ENCODE data around the gene TFCP2L1.
A peak's percentile ranks its signal among the peaks of the same experiment; 100 is the strongest.
"Not testable (repeated sequence)": the region's sequence is repeated elsewhere in the genome, so short reads cannot be mapped to it uniquely, and the experiment has no call there.

TFCP2L1 gene

DNA sequence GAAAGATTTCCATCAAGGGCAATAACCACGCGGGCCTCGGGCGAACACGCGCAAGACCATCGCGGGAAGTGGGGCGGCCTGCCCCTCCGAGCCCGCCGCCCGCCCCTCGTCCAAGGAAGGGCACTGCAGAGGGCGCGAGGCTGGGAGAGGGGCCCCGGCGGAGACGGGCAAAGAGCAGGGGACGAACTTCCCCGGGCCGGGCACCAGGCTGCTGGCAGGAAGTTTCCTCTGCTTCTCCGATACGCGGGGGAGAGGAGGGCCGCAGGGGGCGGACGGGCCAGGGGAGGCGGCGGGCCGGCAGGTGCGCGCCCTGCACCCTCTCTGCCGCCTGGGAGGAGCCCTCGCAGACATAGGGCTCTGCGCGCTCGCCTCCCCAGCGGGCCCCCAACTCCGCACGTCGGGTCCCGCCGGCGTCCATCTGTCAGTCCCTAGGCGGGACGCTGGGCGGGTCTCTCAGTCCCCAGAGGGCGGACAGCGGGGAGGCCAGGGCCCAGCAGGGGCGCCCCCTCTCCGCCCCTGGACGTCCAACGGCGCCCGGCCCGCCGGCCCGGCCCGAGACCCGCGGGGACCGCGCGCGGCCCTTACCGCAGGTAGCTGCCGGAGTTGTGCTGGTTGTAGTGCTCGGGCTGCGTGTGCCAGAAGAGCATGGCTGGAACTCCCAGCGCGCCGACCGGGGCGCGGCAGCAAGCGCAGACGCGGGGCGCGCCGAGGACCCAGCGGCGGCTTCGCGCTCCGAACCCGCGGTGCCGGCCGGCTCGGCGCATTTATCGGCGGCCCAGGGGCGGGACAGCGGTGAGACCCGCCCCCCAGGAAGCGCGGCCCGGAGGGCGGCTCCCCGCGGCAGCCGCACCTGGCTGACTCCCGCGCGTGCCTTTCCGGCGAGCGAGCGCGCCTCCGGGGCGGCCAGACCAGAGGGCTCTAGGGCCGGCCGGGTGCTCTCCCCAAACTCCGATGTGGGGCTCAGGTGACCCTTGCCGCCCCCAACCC is at the start of gene TFCP2L1:
TFCP2L1 (minus strand) TSS at position 740 of the 987 bp plus-strand sequence; CDS start at position 647, 93 bp downstream.
- H3K4me1 ChIP-seq (ENCODE audit: control insufficient read depth, insufficient read depth, low read length): no peaks in the 10 kb centered on the region; the same call in 1 of the 2 replicates
- H3K36me3 ChIP-seq (ENCODE audit: control insufficient read depth, insufficient read depth, low read length): no peaks in the 10 kb centered on the region
- H3K4me3 ChIP-seq (ENCODE audit: low read length): peak within 1 kb of the TSS; percentile 35; the same call in 1 of the 2 replicates
- no peak within 1 kb of the TSS for H3K27ac ChIP-seq (ENCODE audit: low read length)
- WGBS (ENCODE audit: insufficient coverage, insufficient read length): no CpG with 5 or more reads among the region's 119 CpGs
- peak; percentile 20 for DNase-seq (ENCODE audit: low read depth, low spot score)
- no peaks in the 10 kb centered on the region for H3K9me3 ChIP-seq (ENCODE audit: control insufficient read depth, insufficient read depth, low read length)
- H3K27me3 ChIP-seq (ENCODE audit: control insufficient read depth, insufficient read depth, low read length): peaks cover 9% of the 10 kb centered on the region

- no peaks in the 10 kb centered on the region; the same call in 1 of the 2 replicates for H3K4me1 ChIP-seq (ENCODE audit: control insufficient read depth, insufficient read depth, low read length)
- H3K9me3 ChIP-seq (ENCODE audit: control insufficient read depth, insufficient read depth, low read length): no peaks in the 10 kb centered on the region
- no peak overlapping the region for H3K4me3 ChIP-seq (ENCODE audit: low read length)
- no peaks in the 10 kb centered on the region for H3K27me3 ChIP-seq (ENCODE audit: control insufficient read depth, insufficient read depth, low read length)
- H3K36me3 ChIP-seq (ENCODE audit: control insufficient read depth, insufficient read depth, low read length): no peaks in the 10 kb centered on the region
- DNase-seq (ENCODE audit: low read depth, low spot score): no peak
- WGBS (ENCODE audit: insufficient coverage, insufficient read length): no CpG with 5 or more reads among the region's 12 CpGs
- H3K27ac ChIP-seq (ENCODE audit: low read length): no peak overlapping the region
Observed at GRCh38 chr2:121333834-121334558, 49.0 kb upstream of the TFCP2L1 start.

- Histone ChIP-seq H3K4me3 (ENCODE audit: low read length) (no peak overlapping the region), H3K4me1 (ENCODE audit: control insufficient read depth, insufficient read depth, low read length) (no peaks in the 10 kb centered on the region; the same call in 1 of the 2 replicates), H3K9me3 (ENCODE audit: control insufficient read depth, insufficient read depth, low read length) (no peaks in the 10 kb centered on the region), H3K36me3 (ENCODE audit: control insufficient read depth, insufficient read depth, low read length) (no peaks in the 10 kb centered on the region), H3K27ac (ENCODE audit: low read length) (no peak overlapping the region), H3K27me3 (ENCODE audit: control insufficient read depth, insufficient read depth, low read length) (no peaks in the 10 kb centered on the region)
- no peak for DNase-seq (ENCODE audit: low read depth, low spot score)
- no CpG with 5 or more reads among the region's 17 CpGs for WGBS (ENCODE audit: insufficient coverage, insufficient read length)
Observed at GRCh38 chr2:121333231-121333630, 48.2 kb upstream of the TFCP2L1 start.

DNA sequence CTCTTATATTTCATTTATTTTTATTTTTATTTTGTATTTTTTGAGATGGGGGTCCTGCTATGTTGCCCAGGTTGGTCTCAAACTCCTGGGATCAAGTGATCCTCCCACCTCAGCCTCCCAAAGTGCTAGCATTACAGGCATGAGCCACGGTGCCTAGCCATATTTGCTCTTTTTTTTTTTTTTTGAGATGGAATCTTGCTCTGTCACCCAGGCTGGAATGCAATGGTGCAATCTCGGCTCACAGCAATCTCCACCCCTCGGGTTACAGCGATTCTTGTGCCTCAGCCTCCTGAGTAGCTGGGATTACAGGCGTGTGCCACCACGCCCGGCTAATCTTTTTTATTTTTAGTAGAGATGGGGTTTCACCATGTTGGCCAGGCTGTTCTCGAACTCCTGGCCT is 46.3 kb upstream of the TFCP2L1 start:
- not testable (repeated sequence) for DNase-seq (ENCODE audit: low read depth, low spot score); H3K36me3 ChIP-seq (ENCODE audit: control insufficient read depth, insufficient read depth, low read length); H3K27me3 ChIP-seq (ENCODE audit: control insufficient read depth, insufficient read depth, low read length); H3K4me1 ChIP-seq (ENCODE audit: control insufficient read depth, insufficient read depth, low read length); H3K9me3 ChIP-seq (ENCODE audit: control insufficient read depth, insufficient read depth, low read length); H3K27ac ChIP-seq (ENCODE audit: low read length); H3K4me3 ChIP-seq (ENCODE audit: low read length)
- no CpG with 5 or more reads among the region's 8 CpGs for WGBS (ENCODE audit: insufficient coverage, insufficient read length)

DNA sequence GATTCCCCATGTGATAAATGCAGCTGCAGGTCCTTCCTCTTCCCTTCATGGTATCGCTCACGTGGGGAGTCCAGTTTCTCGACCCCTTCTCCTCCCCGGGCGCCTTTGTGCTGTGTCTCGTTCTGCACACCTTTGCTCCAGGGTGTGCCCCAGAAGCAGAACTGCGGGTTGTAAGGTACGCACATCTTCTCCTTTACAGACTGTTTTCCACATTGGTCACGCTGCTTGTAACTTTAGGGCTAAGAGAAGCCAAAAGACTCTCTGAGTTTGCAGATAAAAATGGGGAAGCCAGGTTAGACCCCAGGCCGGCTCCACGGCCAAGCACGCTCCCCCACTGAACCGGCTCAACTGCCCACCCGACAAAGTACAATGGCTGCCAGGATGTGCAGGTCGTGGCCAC is 45.9 kb upstream of the TFCP2L1 start:
- WGBS (ENCODE audit: insufficient coverage, insufficient read length): no CpG with 5 or more reads among the region's 15 CpGs
- no peak for DNase-seq (ENCODE audit: low read depth, low spot score)

GRCh38 chr2:121329786-121330185 is 44.8 kb upstream of the TFCP2L1 start:
- H3K4me3 ChIP-seq (ENCODE audit: low read length): no peak overlapping the region
- H3K27me3 ChIP-seq (ENCODE audit: control insufficient read depth, insufficient read depth, low read length): no peaks in the 10 kb centered on the region
- no peaks in the 10 kb centered on the region for H3K36me3 ChIP-seq (ENCODE audit: control insufficient read depth, insufficient read depth, low read length)
- no peaks in the 10 kb centered on the region for H3K4me1 ChIP-seq (ENCODE audit: control insufficient read depth, insufficient read depth, low read length)
- H3K9me3 ChIP-seq (ENCODE audit: control insufficient read depth, insufficient read depth, low read length): no peaks in the 10 kb centered on the region
- no CpG with 5 or more reads among the region's 6 CpGs for WGBS (ENCODE audit: insufficient coverage, insufficient read length)
- no peak for DNase-seq (ENCODE audit: low read depth, low spot score)
- H3K27ac ChIP-seq (ENCODE audit: low read length): no peak overlapping the region

More for the DNA sequence above, 45.9 kb upstream of the TFCP2L1 start:
- Histone ChIP-seq H3K36me3 (ENCODE audit: control insufficient read depth, insufficient read depth, low read length) (no peaks in the 10 kb centered on the region), H3K27me3 (ENCODE audit: control insufficient read depth, insufficient read depth, low read length) (no peaks in the 10 kb centered on the region), H3K27ac (ENCODE audit: low read length) (no peak overlapping the region), H3K9me3 (ENCODE audit: control insufficient read depth, insufficient read depth, low read length) (no peaks in the 10 kb centered on the region), H3K4me3 (ENCODE audit: low read length) (no peak overlapping the region), H3K4me1 (ENCODE audit: control insufficient read depth, insufficient read depth, low read length) (no peaks in the 10 kb centered on the region)

- Histone ChIP-seq H3K4me1 (ENCODE audit: control insufficient read depth, insufficient read depth, low read length) (no peaks in the 10 kb centered on the region), H3K9me3 (ENCODE audit: control insufficient read depth, insufficient read depth, low read length) (no peaks in the 10 kb centered on the region), H3K36me3 (ENCODE audit: control insufficient read depth, insufficient read depth, low read length) (no peaks in the 10 kb centered on the region), H3K4me3 (ENCODE audit: low read length) (no peak overlapping the region), H3K27ac (ENCODE audit: low read length) (no peak overlapping the region), H3K27me3 (ENCODE audit: control insufficient read depth, insufficient read depth, low read length) (no peaks in the 10 kb centered on the region)
- WGBS (ENCODE audit: insufficient coverage, insufficient read length): no CpG with 5 or more reads among the region's 8 CpGs
- no peak for DNase-seq (ENCODE audit: low read depth, low spot score)
Observed at GRCh38 chr2:121326628-121327027, 41.6 kb upstream of the TFCP2L1 start.

DNA sequence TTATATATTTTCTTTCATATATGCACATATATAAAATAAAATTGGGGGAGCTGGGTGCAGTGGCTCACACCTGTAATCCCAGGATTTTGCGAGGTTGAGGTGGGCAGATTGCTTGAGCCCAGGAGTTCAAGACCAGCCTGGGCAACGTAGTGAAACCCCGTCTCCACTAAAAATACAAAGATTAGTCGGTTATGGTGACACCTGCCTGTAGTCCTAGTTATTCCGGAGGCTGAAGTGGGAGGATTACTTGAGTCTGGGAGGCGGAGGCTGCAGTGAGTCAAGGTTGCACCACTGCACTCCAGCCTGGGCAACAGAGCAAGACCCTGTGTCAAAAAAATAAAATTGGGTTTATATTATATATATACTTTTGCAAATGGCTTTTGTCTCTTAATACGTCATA is 39.6 kb upstream of the TFCP2L1 start:
- H3K4me3 ChIP-seq (ENCODE audit: low read length): no peak overlapping the region
- WGBS (ENCODE audit: insufficient coverage, insufficient read length): no CpG with 5 or more reads among the region's 7 CpGs
- no peak overlapping the region for H3K27ac ChIP-seq (ENCODE audit: low read length)
- H3K9me3 ChIP-seq (ENCODE audit: control insufficient read depth, insufficient read depth, low read length): no peaks in the 10 kb centered on the region
- DNase-seq (ENCODE audit: low read depth, low spot score): no peak
- H3K27me3 ChIP-seq (ENCODE audit: control insufficient read depth, insufficient read depth, low read length): no peaks in the 10 kb centered on the region
- H3K4me1 ChIP-seq (ENCODE audit: control insufficient read depth, insufficient read depth, low read length): no peaks in the 10 kb centered on the region
- no peaks in the 10 kb centered on the region for H3K36me3 ChIP-seq (ENCODE audit: control insufficient read depth, insufficient read depth, low read length)

DNA sequence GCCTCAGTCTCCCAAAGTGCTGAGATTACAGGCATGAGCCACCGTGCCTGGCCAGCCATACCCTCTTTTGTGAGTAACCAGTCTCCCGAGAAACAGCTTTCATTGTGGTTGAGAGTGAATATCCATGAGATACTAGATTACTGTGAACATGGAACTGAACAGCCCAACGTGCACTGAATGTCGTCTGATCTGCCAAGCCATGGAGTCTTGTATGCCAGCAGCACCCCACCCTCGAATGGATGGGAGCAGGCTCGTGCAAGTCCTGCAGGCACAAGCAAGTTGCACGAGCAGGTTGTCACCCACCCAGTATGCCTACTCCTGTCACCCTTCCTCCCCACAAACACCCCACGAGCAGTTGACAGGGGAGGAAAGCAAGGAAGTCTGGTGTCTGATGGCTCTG is 36.5 kb upstream of the TFCP2L1 start:
- Histone ChIP-seq H3K9me3 (ENCODE audit: control insufficient read depth, insufficient read depth, low read length) (no peaks in the 10 kb centered on the region), H3K4me3 (ENCODE audit: low read length) (no peak overlapping the region), H3K36me3 (ENCODE audit: control insufficient read depth, insufficient read depth, low read length) (no peaks in the 10 kb centered on the region), H3K27me3 (ENCODE audit: control insufficient read depth, insufficient read depth, low read length) (no peaks in the 10 kb centered on the region), H3K4me1 (ENCODE audit: control insufficient read depth, insufficient read depth, low read length) (no peaks in the 10 kb centered on the region), H3K27ac (ENCODE audit: low read length) (no peak overlapping the region)
- WGBS (ENCODE audit: insufficient coverage, insufficient read length): no CpG with 5 or more reads among the region's 8 CpGs
- no peak for DNase-seq (ENCODE audit: low read depth, low spot score)

DNA sequence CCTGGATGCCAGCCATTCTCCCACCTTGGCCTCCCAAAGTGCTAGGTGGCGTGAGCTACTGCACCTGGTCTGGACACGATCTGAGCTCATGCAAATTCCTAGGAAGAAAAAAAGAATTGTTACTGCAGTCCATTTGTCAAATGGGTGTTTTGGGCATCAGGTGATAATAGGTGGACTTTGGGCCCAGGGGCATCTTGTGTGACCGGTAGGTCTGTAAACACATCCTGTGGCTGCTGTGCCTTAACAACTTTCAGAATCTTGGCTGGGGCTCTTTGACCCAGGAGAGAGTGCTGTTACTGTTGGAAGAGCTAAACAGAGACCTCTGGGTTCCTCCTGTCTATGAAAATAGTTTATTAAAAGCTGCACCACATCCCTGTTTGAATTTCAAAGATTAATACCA is 34.9 kb upstream of the TFCP2L1 start:
- DNase-seq (ENCODE audit: low read depth, low spot score): no peak
- no peak overlapping the region for H3K4me3 ChIP-seq (ENCODE audit: low read length)
- H3K36me3 ChIP-seq (ENCODE audit: control insufficient read depth, insufficient read depth, low read length): no peaks in the 10 kb centered on the region
- H3K9me3 ChIP-seq (ENCODE audit: control insufficient read depth, insufficient read depth, low read length): no peaks in the 10 kb centered on the region
- H3K4me1 ChIP-seq (ENCODE audit: control insufficient read depth, insufficient read depth, low read length): no peaks in the 10 kb centered on the region
- H3K27ac ChIP-seq (ENCODE audit: low read length): no peak overlapping the region
- no peaks in the 10 kb centered on the region for H3K27me3 ChIP-seq (ENCODE audit: control insufficient read depth, insufficient read depth, low read length)
- WGBS (ENCODE audit: insufficient coverage, insufficient read length): no CpG with 5 or more reads among the region's 3 CpGs
